SW480 (cell line): ENCODE data around the gene CSNK2A3.
"Not testable (repeated sequence)": the region's sequence is repeated elsewhere in the genome, so short reads cannot be mapped to it uniquely, and the experiment has no call there.

Experiments
- DNase-seq: peaks from one replicate; pipeline ENCODE4 v3.0.0-alpha.2; 2016; ENCODE audit warnings: low spot score

CSNK2A3 gene

GRCh38 chr11:11352878-11353277 lies at the start of gene CSNK2A3:
Gene CSNK2A3 (minus strand): TSS chr11:11353250. CDS start chr11:11353119, 131 bp downstream.
- not testable (repeated sequence) for DNase-seq

- no peak for DNase-seq
Measured at GRCh38 chr11:11401960-11402535, 49.0 kb upstream of the CSNK2A3 start.

GRCh38 chr11:11400635-11401232 lies 47.7 kb upstream of the CSNK2A3 start:
- peak; percentile 19 for DNase-seq

- no peak for DNase-seq
Measured at GRCh38 chr11:11400121-11400520, 47.1 kb upstream of the CSNK2A3 start.

DNA sequence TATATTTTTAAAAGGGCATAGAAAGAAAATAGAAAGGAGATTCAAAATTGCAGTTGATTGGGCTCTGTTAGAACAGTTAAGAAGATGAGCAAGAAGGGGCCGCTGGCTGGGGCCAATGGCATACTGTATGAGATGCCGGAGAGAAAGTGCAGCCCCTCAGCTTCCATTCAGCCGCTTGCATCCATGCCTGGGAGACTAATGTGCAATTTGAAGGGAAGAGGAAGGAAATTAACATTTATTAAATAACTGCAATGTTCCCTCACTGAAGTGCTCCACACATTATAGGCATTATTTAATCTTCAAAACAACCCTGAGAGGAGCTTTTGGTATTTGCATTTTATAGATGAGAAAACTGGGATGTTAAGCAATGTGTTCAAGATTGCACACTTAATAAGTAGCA lies 44.7 kb upstream of the CSNK2A3 start:
- DNase-seq = no peak

GRCh38 chr11:11397036-11397415 lies 44.0 kb upstream of the CSNK2A3 start:
- DNase-seq = no peak

- no peak for DNase-seq
Measured at GRCh38 chr11:11396301-11397035, 43.4 kb upstream of the CSNK2A3 start.

DNA sequence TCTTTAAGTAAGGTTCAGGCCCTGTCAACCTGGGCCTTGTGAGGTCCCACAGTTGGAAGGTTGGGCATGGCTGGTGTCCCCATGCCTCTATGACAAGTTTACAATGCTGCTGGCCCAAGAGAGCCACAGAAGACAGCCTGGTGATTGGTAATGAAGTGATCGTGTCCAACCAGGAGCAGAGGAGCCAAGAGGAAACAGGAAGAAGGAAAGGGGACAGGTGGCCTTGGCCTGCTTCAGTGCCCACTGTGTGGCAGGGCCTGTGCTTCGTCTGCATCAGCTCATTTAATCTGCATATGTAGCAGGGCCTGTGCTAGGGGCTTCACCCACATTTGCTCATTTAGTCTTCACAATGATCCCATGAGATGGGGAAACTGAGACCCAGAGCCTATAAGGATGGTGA lies 42.1 kb upstream of the CSNK2A3 start:
- DNase-seq = no peak

GRCh38 chr11:11394241-11394640 lies 41.2 kb upstream of the CSNK2A3 start:
- no peak for DNase-seq

- DNase-seq = peak; percentile 17
Measured at GRCh38 chr11:11391796-11392463, 38.9 kb upstream of the CSNK2A3 start.

- no peak for DNase-seq
Measured at GRCh38 chr11:11391169-11391568, 38.1 kb upstream of the CSNK2A3 start.

DNA sequence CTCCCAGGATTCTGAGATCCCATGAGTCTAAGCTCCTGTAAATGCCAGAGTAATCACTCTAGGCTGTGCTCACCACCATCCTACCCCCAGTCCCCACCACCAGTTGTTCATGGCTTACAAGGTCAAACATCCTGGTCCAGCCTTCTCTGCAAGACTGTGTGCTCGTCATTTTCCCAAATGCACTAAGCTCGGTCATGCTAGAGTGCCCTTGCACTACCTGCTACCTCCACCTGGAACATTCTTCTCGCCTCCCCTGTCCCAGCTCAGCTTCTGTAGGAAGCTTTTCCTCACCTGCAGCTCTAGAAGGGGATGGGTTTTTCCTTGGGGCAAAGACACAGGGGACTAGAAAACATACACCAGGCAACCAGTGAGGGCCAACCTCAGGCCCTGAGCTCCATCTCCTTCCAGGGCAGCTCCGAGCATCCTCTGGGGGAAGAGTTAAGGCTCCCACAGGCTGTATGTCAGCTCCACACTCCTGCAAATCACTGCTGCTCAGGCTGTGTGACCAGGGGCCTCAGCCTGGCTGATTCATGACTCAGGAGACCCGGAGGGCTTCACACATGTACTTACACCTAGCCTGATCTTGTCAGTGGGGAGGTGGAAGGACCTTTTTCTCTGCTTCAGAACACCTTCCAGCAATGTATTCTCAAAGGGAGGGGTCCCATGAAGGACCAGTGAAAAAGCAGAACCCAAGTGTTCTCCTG lies 37.2 kb upstream of the CSNK2A3 start:
- no peak for DNase-seq

GRCh38 chr11:11389238-11389637 lies 36.2 kb upstream of the CSNK2A3 start:
- DNase-seq = no peak

GRCh38 chr11:11387622-11388305 lies 34.7 kb upstream of the CSNK2A3 start:
- DNase-seq = no peak

DNA sequence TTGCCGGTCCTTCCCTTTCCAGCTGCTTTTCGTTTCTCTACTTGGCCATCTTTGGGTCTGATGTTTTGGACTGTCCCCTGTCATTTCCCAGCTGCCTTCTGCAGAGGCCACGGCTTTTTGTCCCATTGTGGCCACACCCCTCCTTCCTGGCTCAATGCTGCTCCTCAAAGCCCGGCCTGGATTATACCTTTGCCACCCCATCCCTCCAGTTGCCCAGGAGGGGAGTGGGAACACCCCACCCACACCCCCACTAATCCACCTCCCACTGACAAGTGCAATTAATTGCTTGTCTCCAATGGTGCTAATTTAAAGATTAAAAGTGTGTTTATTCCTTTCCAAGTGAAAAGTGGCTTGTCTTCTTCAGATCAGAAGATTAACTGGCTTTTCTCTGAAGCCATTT lies 34.2 kb upstream of the CSNK2A3 start:
- no peak for DNase-seq

DNA sequence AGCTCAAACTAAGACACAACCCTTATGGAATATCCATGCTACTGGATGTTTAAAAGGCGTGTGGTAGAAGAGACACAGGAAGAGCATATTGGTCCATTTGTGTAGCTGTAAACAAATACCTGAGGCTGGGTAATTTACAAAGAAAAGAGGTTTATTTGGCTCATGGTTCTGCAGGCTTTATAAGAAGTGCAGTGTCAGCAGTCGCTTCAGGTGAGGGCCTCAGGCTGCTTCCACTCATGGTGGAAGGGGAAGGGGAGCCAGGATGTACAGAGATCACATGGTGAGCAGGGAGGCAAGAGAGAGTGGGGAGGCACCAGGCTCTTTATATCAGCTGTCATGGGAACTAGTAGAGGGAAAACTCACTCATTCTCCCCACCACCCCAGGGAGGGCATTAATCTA lies 31.8 kb upstream of the CSNK2A3 start:
- no peak for DNase-seq

GRCh38 chr11:11383995-11384394 lies 30.9 kb upstream of the CSNK2A3 start:
- no peak for DNase-seq

- DNase-seq = no peak
Measured at GRCh38 chr11:11382858-11383532, 29.9 kb upstream of the CSNK2A3 start.

GRCh38 chr11:11381471-11382105 lies 28.5 kb upstream of the CSNK2A3 start:
- DNase-seq = no peak

DNA sequence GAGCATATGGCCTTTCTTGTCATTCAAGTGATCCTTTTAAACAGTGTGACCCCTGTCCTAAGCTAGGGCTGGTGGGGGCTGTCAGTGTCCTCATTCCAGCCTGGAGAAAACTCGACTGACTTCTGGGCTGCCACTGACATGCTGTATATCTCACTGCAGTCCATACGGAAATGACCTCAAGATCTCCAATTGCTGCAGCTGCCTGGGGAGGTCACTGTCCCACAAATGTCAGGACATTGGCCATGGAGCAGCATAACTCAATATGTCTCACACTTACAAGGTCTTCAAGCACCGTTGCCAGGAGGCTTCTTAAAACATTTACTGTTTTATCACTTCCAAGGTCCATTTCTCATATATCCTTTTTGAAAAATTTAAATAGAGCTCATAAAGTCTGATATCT lies 27.8 kb upstream of the CSNK2A3 start:
- no peak for DNase-seq

GRCh38 chr11:11380340-11380739 lies 27.3 kb upstream of the CSNK2A3 start:
- no peak for DNase-seq
